DND-41 (cell line): ENCODE results near the gene GNPTG.

Source experiments
- EZH2 ChIP-seq: IDR thresholded peaks from 3 replicates; pipeline ENCODE4 v1.6.1; 2012; ENCODE audit warnings: borderline replicate concordance, low read depth, mild to moderate bottlenecking, moderate library complexity, low read length, inconsistent platforms; ENCODE audit not compliant: severe bottlenecking
- TF ChIP-seq, protein P1 (sequence below): IDR thresholded peaks from 2 replicates; pipeline ENCODE4 v1.5.1; 2012; ENCODE audit warnings: borderline replicate concordance, low read length, moderate library complexity, mild to moderate bottlenecking; ENCODE audit not compliant: poor library complexity, severe bottlenecking; ENCODE audit errors: extremely low read depth

- TF ChIP-seq, protein P1, sequence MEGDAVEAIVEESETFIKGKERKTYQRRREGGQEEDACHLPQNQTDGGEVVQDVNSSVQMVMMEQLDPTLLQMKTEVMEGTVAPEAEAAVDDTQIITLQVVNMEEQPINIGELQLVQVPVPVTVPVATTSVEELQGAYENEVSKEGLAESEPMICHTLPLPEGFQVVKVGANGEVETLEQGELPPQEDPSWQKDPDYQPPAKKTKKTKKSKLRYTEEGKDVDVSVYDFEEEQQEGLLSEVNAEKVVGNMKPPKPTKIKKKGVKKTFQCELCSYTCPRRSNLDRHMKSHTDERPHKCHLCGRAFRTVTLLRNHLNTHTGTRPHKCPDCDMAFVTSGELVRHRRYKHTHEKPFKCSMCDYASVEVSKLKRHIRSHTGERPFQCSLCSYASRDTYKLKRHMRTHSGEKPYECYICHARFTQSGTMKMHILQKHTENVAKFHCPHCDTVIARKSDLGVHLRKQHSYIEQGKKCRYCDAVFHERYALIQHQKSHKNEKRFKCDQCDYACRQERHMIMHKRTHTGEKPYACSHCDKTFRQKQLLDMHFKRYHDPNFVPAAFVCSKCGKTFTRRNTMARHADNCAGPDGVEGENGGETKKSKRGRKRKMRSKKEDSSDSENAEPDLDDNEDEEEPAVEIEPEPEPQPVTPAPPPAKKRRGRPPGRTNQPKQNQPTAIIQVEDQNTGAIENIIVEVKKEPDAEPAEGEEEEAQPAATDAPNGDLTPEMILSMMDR, result no peak
- no peak for TF ChIP-seq EZH2
Observed at GRCh38 chr16:1331712-1332617, 19.8 kb upstream of the GNPTG start.
